GM19455 (cell line): Measurements from ENCODE around the gene FOXJ3.
"Not testable (repeated sequence)": the region's sequence is repeated elsewhere in the genome, so short reads cannot be mapped to it uniquely, and the experiment has no call there.

Experiments
- ATAC-seq: cut with Tn5 transposase; IDR thresholded peaks from one replicate; pipeline ENCODE4 v1.9.1; 2021; ENCODE audit not compliant: unreplicated experiment

FOXJ3 gene

GRCh38 chr1:42259059-42259738, 75.8 kb downstream of the FOXJ3 start:
- no peak for ATAC-seq

GRCh38 chr1:42258218-42258617, 76.8 kb downstream of the FOXJ3 start:
- no peak for ATAC-seq

- ATAC-seq, result no peak
Measured at GRCh38 chr1:42251042-42251441, 84.0 kb downstream of the FOXJ3 start.

GRCh38 chr1:42250164-42250563, 84.9 kb downstream of the FOXJ3 start:
- ATAC-seq, result no peak

- no peak for ATAC-seq
Measured at GRCh38 chr1:42240966-42241755, 93.9 kb downstream of the FOXJ3 start.

- no peak for ATAC-seq
Measured at GRCh38 chr1:42239555-42239954, 95.5 kb downstream of the FOXJ3 start.

GRCh38 chr1:42239041-42239440, 96.0 kb downstream of the FOXJ3 start:
- no peak for ATAC-seq

GRCh38 chr1:42231253-42231652, 103.8 kb downstream of the FOXJ3 start:
- no peak for ATAC-seq

- ATAC-seq, result no peak
Measured at GRCh38 chr1:42228938-42229337, 106.1 kb downstream of the FOXJ3 start.

GRCh38 chr1:42223036-42223435, 112.0 kb downstream of the FOXJ3 start:
- no peak for ATAC-seq

- no peak for ATAC-seq
Measured at GRCh38 chr1:42221952-42222606, 113.0 kb downstream of the FOXJ3 start.

GRCh38 chr1:42221456-42221855, 113.6 kb downstream of the FOXJ3 start:
- ATAC-seq, result no peak

GRCh38 chr1:42219627-42220026, 115.4 kb downstream of the FOXJ3 start:
- no peak for ATAC-seq

GRCh38 chr1:42214447-42214871, 120.6 kb downstream of the FOXJ3 start:
- ATAC-seq, result no peak

- no peak for ATAC-seq
Measured at GRCh38 chr1:42211224-42211623, 123.8 kb downstream of the FOXJ3 start.

- no peak for ATAC-seq
Measured at GRCh38 chr1:42210421-42211133, 124.5 kb downstream of the FOXJ3 start.

- no peak for ATAC-seq
Measured at GRCh38 chr1:42209526-42210251, 125.3 kb downstream of the FOXJ3 start.

- not testable (repeated sequence) for ATAC-seq
Measured at GRCh38 chr1:42206930-42207329, 128.1 kb downstream of the FOXJ3 start.

- ATAC-seq, result no peak
Measured at GRCh38 chr1:42206164-42206563, 128.9 kb downstream of the FOXJ3 start.

GRCh38 chr1:42201986-42202385, 133.0 kb downstream of the FOXJ3 start:
- ATAC-seq, result no peak

- no peak for ATAC-seq
Measured at GRCh38 chr1:42198251-42198650, 136.8 kb downstream of the FOXJ3 start.
